GM23248 (cell line): Measurements from ENCODE around the gene NEGR1.

Source experiments
- EZH2 ChIP-seq: fragments of 200-600 bp; sonication (generic); IDR thresholded peaks from 2 replicates; pipeline ENCODE4 v1.6.1; 2018; ENCODE audit warnings: antibody characterized with exemption, mild to moderate bottlenecking; ENCODE audit not compliant: insufficient read depth, poor library complexity, severe bottlenecking
- EZH2phosphoT487 ChIP-seq: fragments of 200-600 bp; sonication (generic); IDR thresholded peaks from 2 replicates; pipeline ENCODE4 v1.6.1; 2018; ENCODE audit warnings: antibody characterized with exemption, moderate library complexity, mild to moderate bottlenecking, low read depth; ENCODE audit not compliant: insufficient read depth

- TF ChIP-seq EZH2 (no peak), EZH2phosphoT487 (no peak)
These were observed 206.9 kb downstream of the NEGR1 start for GRCh38 chr1:72075425-72075824.
